ENCODE data around the gene NCOA1. TPM values are rescaled to one million over a fixed set of nuclear protein-coding genes. Genes with fewer than 3 reads are reported as not detected.

NCOA1 gene
- polyA plus RNA-seq, 1 of the 3 experiments (the other 2 are of a cell fraction) = 10.7 TPM

GRCh38 chr2:24453379-24454073 is 37.5 kb upstream of the NCOA1 start:
- H3K27me3 ChIP-seq (ENCODE audit: insufficient read depth) = no peaks in the 10 kb centered on the region
- H3K4me2 ChIP-seq = no peak overlapping the region
- H3K4me3 ChIP-seq (ENCODE audit: low read depth in 2 of 2, low read length in 1 of 2) = peak overlapping the region in 1 of 2 experiments; percentile 7; a peak in 1 of 4 replicates
- TF ChIP-seq ELF1 (IDR thresholded peaks at IDR 0.05) (no peak), REST (IDR thresholded peaks at IDR 0.05; ENCODE audit: low read depth, low read length) (no peak), RFX5 (IDR thresholded peaks at IDR 0.05; ENCODE audit: low read length) (no peak), FOXM1 (IDR thresholded peaks at IDR 0.05; ENCODE audit: low read depth) (no peak), TCF12 (IDR thresholded peaks at IDR 0.05) (no peak), NFIC (IDR thresholded peaks at IDR 0.05; ENCODE audit: borderline replicate concordance) (no peak), GABPA (IDR thresholded peaks at IDR 0.05; ENCODE audit: low read depth) (no peak), CHD2 (IDR thresholded peaks at IDR 0.05; ENCODE audit: low read length, partially characterized antibody) (no peak), FOSL2 (IDR thresholded peaks at IDR 0.05; ENCODE audit: borderline replicate concordance, low read depth) (no peak)
- POLR2A ChIA-PET = no interaction called here
- peaks cover 0 to 3% of the 10 kb centered on the region in 2 experiments; a peak in 2 of 4 replicates for H3K4me1 ChIP-seq (ENCODE audit: control insufficient read depth in 1 of 2, insufficient read depth in 2 of 2, low read depth in 1 of 2, low read length in 1 of 2)
- DNase-seq = no peak
- WGBS (ENCODE audit: low lambda C conversion rate) = 74% methylated on average over 2 of the region's 2 CpGs
- H2AFZ ChIP-seq (ENCODE audit: low read depth) = peak overlapping the region; percentile 33; the same call in 1 of the 2 replicates
- H3K36me3 ChIP-seq (replicated peaks in 1 of 2; ENCODE audit: control insufficient read depth in 1 of 2, insufficient read depth in 2 of 2, low read length in 1 of 2) = no peaks in the 10 kb centered on the region
- CTCF ChIA-PET = interaction anchor here (0.5 to 2.1 kb wide), 11 partner anchors 9 to 1398 kb away, joined by 3 to 6 read pairs (median 3); no protein-coding TSS in a partner anchor
- no peak overlapping the region for H3K9ac ChIP-seq
- H3K27ac ChIP-seq (ENCODE audit: low read depth in 2 of 2, low read length in 1 of 2) = no peak overlapping the region
- no peaks in the 10 kb centered on the region for H4K20me1 ChIP-seq (ENCODE audit: insufficient read depth)
- peaks cover 8% of the 10 kb centered on the region; the same call in 1 of the 2 replicates for H3K9me3 ChIP-seq
- H3F3A ChIP-seq (replicated peaks; ENCODE audit: insufficient read depth) = no peaks in the 10 kb centered on the region
- no peaks in the 10 kb centered on the region for H3K9me2 ChIP-seq
- no peaks in the 10 kb centered on the region for H3K79me2 ChIP-seq (ENCODE audit: insufficient read depth)

GRCh38 chr2:24454294-24454693 is 36.8 kb upstream of the NCOA1 start:
- Histone ChIP-seq H3K9me3 (peaks cover 8% of the 10 kb centered on the region; the same call in 1 of the 2 replicates), H3K9me2 (no peaks in the 10 kb centered on the region), H2AFZ (ENCODE audit: low read depth) (peak overlapping the region; percentile 33; the same call in 1 of the 2 replicates), H3K4me3 (ENCODE audit: low read depth in 2 of 2, low read length in 1 of 2) (peak overlapping the region in 1 of 2 experiments; percentile 7; a peak in 1 of 4 replicates), H3K36me3 (replicated peaks in 1 of 2; ENCODE audit: control insufficient read depth in 1 of 2, insufficient read depth in 2 of 2, low read length in 1 of 2) (no peaks in the 10 kb centered on the region), H3K4me2 (no peak overlapping the region), H3K27ac (ENCODE audit: low read depth in 2 of 2, low read length in 1 of 2) (no peak overlapping the region), H3K79me2 (ENCODE audit: insufficient read depth) (no peaks in the 10 kb centered on the region), H3K27me3 (ENCODE audit: insufficient read depth) (no peaks in the 10 kb centered on the region), H3K4me1 (ENCODE audit: control insufficient read depth in 1 of 2, insufficient read depth in 2 of 2, low read depth in 1 of 2, low read length in 1 of 2) (peaks cover 0 to 3% of the 10 kb centered on the region in 2 experiments; a peak in 2 of 4 replicates), H4K20me1 (ENCODE audit: insufficient read depth) (no peaks in the 10 kb centered on the region), H3F3A (replicated peaks; ENCODE audit: insufficient read depth) (no peaks in the 10 kb centered on the region), H3K9ac (no peak overlapping the region)
- CTCF ChIA-PET = interaction anchor here (0.7 to 2.1 kb wide), 9 partner anchors 9 to 205 kb away, joined by 3 to 6 read pairs (median 3); partner anchors contain the start of gene NCOA1
- 71% methylated on average over 12 of the region's 12 CpGs for WGBS (ENCODE audit: low lambda C conversion rate)
- POLR2A ChIA-PET = no interaction called here
- DNase-seq = no peak
- TF ChIP-seq TAF1 (IDR thresholded peaks at IDR 0.05; ENCODE audit: borderline replicate concordance, low read depth, low read length) = no peak
- no peak for TF ChIP-seq CTCF (IDR thresholded peaks at IDR 0.05)
- TF ChIP-seq ELF1 (IDR thresholded peaks at IDR 0.05) = no peak
- TF ChIP-seq RXRA (IDR thresholded peaks at IDR 0.05; ENCODE audit: borderline replicate concordance, low read depth) = no peak
- no peak; the same call in 1 of the 2 replicates for TF ChIP-seq TCF12 (IDR thresholded peaks at IDR 0.05)
- no peak for TF ChIP-seq SIN3A (IDR thresholded peaks at IDR 0.05; ENCODE audit: borderline replicate concordance, low read depth, low read length)
- no peak for TF ChIP-seq REST (IDR thresholded peaks at IDR 0.05; ENCODE audit: low read depth, low read length)
- no peak for TF ChIP-seq USF1 (IDR thresholded peaks at IDR 0.05; ENCODE audit: borderline replicate concordance, low read depth)
